Stimulated activated CD4-positive, alpha-beta T cell treated with anti-CD3 and anti-CD28 coated beads, Interleukin-12 subunit alpha, Interleukin-12 subunit beta, amount 100 ng/mL, for 48 hours (primary cell): ENCODE data around the gene RABAC1.

Experiments used
- DNase-seq, 3 donors: peaks; one replicate each; pipeline ENCODE4 v3.0.0-alpha.2; 2020; ENCODE audit warnings: low read depth in 2 of 3, low spot score in 1 of 3

Gene RABAC1

GRCh38 chr19:41990028-41990427 is 30.9 kb upstream of the RABAC1 start:
- DNase-seq: no peak

GRCh38 chr19:41988947-41989346 is 29.8 kb upstream of the RABAC1 start:
- DNase-seq: no peak

- DNase-seq: no peak
These were observed 28.2 kb upstream of the RABAC1 start for GRCh38 chr19:41987141-41987860.

GRCh38 chr19:41984961-41985360 is 25.8 kb upstream of the RABAC1 start:
- no peak for DNase-seq

GRCh38 chr19:41981724-41982123 is 22.6 kb upstream of the RABAC1 start:
- no peak for DNase-seq

GRCh38 chr19:41978470-41978869 is 19.3 kb upstream of the RABAC1 start:
- DNase-seq: no peak

- DNase-seq: no peak
These were observed 18.8 kb upstream of the RABAC1 start for GRCh38 chr19:41977916-41978315.

- no peak for DNase-seq
These were observed 15.5 kb upstream of the RABAC1 start for GRCh38 chr19:41974652-41975051.

- DNase-seq: no peak
These were observed 12.2 kb upstream of the RABAC1 start for GRCh38 chr19:41971363-41971762.

- no peak for DNase-seq
These were observed 10.8 kb upstream of the RABAC1 start for GRCh38 chr19:41969772-41970458.

- DNase-seq: no peak
These were observed 9.9 kb upstream of the RABAC1 start for GRCh38 chr19:41968751-41969595.

GRCh38 chr19:41967054-41967783 is 8.1 kb upstream of the RABAC1 start:
- no peak for DNase-seq

- no peak for DNase-seq
These were observed 6.0 kb upstream of the RABAC1 start for GRCh38 chr19:41965106-41965505.

GRCh38 chr19:41960973-41961372 is 1.9 kb upstream of the RABAC1 start:
- DNase-seq: no peak

- DNase-seq: peak; percentile 69 to 84 (median 82)
These were observed 610 bp downstream of the RABAC1 start for GRCh38 chr19:41958367-41959055.

GRCh38 chr19:41957838-41958366 is 1.2 kb downstream of the RABAC1 start:
- no peak for DNase-seq

GRCh38 chr19:41957161-41957837 is 1.8 kb downstream of the RABAC1 start:
- DNase-seq: no peak

- no peak for DNase-seq
These were observed 2.5 kb downstream of the RABAC1 start for GRCh38 chr19:41956621-41957020.

GRCh38 chr19:41955521-41955920 is 3.6 kb downstream of the RABAC1 start:
- no peak for DNase-seq

GRCh38 chr19:41951686-41952172 is 7.4 kb downstream of the RABAC1 start:
- peak; percentile 70 to 97 (median 80) for DNase-seq
